NT2/D1 (cell line): ENCODE results near the gene NAT14.
"Not testable (repeated sequence)": the region's sequence is repeated elsewhere in the genome, so short reads cannot be mapped to it uniquely, and the experiment has no call there.

ENCODE experiments used
- SUZ12 ChIP-seq: IDR thresholded peaks from 2 replicates; pipeline ENCODE4 v1.6.1; 2011; ENCODE audit not compliant: insufficient read length, insufficient read depth; ENCODE audit errors: extremely low read depth
- ZNF274 ChIP-seq: IDR thresholded peaks from 2 replicates; pipeline ENCODE4 v1.6.1; 2011; ENCODE audit warnings: mild to moderate bottlenecking, low read depth, low read length

- not testable (repeated sequence) for TF ChIP-seq SUZ12, ZNF274
Observed at GRCh38 chr19:55448175-55448490, 36.9 kb upstream of the NAT14 start.
